GM19438 (cell line): ENCODE results near the gene HTR4.
A peak's percentile ranks its signal among the peaks of the same experiment; 100 is the strongest.
"Not testable (repeated sequence)": the region's sequence is repeated elsewhere in the genome, so short reads cannot be mapped to it uniquely, and the experiment has no call there.

Source experiments
- ATAC-seq: cut with Tn5 transposase; IDR thresholded peaks from one replicate; pipeline ENCODE4 v1.9.1; 2021; ENCODE audit warnings: low read depth; ENCODE audit not compliant: unreplicated experiment

HTR4 gene

DNA sequence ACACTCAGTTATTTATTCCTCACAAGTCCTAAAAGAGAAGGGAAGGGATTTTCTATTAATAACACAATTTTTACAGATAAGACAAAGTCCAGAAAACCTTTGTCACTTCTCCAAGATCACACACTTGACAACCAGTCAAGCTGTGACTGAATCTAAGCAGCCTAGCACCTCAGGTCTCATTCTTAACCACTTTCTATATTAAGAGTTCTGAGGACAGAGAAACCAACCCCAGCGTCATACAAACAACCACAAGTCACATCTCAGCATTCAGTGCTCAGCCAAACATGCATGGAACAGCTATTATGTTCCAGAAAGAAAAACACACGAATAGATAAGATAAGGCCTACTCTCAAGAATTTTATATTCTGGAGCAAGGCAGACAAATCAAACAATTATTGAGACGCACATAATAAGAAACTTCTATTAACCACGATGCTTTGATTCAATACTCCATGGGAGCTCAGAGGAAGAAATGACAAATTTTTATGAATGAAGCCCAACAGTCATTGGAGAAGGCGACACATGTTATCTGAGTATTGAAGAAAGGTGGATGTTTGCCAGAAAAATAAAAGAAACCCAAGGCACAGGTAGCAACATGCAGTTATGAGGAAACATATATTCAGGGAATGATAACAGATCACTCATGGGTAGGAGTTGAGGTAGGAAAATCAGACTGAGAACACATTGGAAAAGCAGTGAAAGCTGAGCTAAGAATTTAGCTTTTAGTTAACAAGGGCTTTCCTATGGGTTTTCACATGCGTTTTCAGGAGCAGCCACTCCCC, 113.1 kb downstream of the HTR4 start:
- ATAC-seq, result no peak

DNA sequence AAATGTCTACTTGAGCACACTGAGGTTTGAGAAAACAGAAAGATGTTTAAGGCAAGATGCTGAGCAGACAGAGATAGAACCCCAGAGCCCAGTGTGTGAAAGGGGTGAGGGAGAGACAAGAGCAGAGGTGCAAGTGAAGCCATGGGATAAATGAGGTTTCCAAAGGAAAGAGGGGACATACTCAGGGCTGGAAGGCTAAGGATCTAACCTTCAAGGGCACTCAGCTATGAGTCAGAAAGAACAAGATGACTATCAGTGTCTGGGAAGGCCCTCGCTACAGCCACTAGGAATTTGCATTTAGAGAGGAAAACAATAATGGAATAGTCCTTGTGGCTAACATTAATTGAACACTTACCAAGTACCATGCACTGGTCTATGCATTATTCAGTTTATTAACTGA, 113.7 kb downstream of the HTR4 start:
- no peak for ATAC-seq

DNA sequence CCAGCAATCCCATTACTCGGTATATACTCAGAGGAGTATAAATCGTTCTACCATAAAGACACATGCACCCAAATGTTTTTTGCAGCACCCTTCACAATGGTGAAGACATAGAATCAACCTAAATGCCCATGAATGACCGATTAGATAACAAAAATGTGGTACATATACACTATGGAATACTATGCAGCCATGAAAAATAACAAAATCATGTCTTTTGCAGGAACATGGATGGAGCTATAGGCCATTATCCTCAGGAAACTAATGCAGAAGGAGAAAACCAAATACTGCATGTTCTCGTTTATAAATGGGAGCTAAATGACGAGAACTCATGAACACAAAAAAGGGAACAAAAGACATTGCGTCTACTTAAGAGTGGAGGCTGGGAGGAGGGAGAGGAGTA, 114.5 kb downstream of the HTR4 start:
- no peak for ATAC-seq

DNA sequence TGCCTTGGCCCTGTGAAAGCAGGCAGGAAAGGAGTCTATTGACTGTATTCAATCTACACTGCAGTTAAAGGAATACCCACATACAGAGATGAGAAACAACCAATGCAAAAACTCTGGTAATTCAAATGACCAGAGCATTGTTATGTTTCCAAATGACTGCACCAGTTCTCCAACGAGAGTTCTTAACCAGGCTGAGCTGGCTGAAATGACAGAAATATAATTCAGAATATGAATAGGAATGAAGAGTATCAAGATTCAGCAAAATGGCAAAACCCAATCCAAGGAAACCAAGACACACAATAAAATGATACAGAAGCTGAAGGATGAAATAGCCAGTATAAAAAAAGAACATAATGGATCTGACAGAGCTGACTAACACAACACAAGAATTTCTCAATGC, 119.1 kb downstream of the HTR4 start:
- no peak for ATAC-seq

DNA sequence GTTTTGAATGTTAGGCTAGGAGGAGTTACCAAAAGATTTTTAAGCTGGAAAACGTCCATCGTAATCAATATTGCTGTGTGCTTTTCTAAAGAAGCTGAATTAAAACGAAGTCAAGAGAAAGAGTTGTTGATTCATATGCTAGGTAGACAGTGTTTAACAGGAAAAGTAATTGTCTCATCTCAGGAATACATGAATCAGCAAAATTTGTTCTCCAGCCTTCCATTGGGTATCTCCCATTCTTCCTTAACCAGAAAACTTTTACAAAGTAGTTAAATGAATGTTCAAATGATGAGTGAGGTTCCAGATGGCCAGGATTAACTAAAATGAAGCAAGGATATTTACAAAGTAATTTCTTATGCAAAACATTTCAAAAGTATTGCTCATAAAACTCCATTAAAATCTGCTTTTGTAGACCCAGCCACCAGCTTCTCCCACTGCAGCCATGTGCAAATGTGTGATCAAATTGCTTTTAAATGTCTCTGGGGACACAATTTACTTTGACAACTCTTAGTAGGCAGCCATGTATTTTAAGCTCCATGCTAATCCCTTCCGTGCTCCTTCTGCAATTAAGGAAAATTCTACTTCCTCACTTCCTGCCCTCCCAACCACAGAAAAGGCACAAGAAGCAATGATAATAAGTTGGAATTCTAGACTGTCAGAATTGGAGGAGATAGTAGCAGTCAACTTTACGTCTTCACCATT, 121.2 kb downstream of the HTR4 start:
- no peak for ATAC-seq

DNA sequence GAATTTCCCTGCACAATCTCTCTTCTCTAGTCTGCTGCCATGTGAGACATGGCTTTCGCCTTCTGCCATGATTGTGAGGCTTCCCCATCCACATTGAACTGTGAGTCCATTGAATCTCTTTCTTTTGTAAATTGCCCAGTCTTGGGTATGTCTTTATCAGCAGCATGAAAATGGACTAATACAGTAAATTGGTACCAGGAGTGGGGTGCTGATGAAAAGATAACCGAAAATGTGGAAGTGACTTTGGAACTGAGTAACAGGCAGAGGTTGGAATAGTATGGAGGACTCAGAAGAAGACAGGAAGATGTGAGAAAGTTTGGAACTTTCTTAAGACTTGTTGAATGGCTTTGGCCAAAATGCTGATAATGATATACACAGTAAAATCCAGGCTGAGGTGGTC, 124.9 kb downstream of the HTR4 start:
- ATAC-seq, result not testable (repeated sequence)

DNA sequence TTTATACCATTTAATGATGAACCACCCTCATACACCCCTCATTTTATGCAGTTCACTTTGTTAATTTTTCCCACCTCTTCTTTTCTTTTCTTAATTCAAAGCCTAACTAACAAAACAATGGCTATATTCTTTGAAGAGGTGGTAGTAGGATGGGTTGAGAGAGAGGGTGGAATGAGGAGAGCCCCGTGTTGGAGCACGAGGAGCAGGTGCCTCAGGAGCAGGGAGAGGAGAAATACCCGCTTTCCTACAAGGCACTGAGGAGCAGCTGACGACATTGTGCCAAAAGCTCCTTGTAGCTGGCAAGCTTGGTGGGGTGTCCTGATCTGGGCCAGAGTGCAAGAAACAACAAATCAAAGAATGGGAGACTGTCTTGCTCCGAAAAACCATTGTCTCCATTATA, 129.6 kb downstream of the HTR4 start:
- no peak for ATAC-seq

DNA sequence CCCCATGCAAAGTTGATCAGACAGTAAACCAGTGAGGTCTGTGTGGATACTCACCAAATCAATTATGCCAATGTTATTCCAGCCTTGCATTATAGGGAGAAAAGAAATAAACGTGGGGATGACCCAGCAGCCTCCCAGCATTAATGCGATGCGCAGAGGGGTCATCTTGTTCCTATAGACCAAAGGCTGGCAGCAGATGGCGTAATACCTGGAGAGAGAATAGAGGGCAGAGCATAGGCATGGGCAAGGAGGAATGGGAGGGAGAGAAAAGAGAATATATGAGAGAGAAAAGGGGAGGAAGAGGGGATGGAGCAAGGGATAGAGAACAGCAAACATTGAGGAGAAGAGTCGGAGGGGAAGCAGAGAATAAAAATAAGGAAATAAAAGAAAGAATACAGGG, 131.2 kb downstream of the HTR4 start:
- no peak for ATAC-seq

DNA sequence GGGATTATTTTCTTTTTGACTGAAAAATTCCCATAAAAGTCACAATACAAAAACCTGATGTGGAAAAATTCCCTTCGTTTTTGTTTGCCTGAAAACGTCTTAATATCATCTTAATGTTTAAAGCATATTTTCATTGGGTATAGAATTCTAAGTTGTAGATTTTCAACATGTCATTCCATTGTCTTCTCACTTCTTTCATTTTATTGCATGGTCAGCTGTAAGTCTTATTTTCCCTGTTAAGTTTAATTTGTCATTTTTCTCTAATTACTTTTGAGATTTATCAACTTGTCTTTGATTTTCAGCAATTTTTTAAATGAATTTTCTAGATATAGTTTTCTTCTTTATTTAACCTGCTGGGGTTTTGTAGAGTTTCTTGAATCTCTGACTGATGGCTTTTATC, 138.9 kb downstream of the HTR4 start:
- no peak for ATAC-seq

DNA sequence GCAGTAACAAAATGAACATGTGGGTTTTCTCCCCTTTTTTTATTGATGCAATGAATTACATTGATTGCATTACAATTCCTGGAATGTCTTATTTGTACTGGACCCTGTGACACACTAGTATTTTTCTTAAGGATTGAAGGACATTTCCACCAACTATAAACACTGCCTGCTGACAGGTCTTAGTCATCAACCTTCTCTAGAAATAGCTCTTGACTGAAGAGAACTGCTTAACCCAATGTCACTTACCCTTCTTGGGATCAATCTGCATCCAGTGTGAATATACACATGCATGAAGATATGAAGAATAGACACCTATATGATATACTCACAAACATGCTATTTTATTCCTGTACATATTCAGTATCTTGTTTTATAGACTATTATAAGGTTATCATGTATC, 140.0 kb downstream of the HTR4 start:
- ATAC-seq, result no peak

DNA sequence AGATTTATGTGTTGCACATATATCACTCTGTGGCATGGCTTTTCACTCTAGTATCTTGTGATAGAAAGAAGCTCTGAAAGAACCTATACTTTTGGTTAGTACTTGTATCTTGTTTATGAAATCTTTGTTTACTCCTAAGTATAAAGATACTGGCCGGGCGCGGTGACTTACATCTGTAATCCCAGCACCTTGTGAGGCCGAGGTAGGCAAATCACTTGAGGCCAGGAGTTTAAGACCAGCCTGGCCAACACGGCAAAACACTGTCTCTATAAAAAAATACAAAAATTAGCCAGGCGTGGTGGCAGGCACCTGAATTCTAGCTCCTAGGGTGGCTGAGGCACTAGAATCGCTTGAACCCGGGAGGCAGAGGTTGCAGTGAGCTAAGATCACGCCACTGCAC, 141.8 kb downstream of the HTR4 start:
- no peak for ATAC-seq

DNA sequence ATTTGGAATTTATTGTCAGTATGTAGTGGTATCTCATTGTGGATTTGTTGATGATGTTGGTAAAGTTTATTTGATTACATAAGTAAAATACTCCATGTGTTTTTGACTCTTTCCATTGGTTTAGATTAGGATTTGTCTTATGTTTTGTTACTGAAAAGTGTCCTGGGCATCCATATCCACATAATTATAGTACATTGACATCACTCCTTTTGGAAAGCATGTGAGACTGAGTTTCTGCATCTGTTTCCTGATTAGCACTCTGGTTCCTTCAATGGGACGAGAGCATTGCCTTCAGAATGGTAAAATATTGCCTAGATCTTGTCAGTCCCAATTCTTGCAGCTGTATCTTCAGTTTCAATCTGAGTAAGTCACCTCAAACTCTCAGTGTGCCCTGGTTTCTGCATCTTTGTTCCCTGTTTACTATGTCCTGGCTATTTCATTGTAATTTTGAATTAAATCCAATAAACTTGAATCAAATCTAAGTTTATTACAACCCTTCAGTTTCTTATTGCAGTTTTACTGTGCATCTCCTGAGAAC, 142.4 kb downstream of the HTR4 start:
- ATAC-seq, result peak; percentile 98

DNA sequence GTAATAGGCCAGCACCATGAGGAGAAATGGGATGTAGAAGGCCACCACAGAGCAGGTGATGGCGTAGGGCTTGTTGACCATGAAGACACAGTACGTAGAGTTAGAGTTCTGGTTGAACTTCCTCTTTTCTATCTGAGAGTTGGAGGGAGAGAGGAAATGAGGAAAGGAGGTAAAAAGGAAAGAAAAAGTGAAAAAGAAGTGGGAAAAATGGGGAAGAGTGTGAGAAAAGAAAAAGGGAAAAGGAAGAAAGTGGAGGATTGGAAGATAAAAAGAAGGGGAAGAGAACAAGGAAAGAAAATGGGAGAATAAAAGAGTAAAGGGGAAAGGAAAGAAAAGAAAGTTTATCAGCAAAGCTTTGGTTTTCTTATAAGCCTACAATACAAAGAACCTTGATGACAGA, 144.4 kb downstream of the HTR4 start:
- ATAC-seq, result no peak

DNA sequence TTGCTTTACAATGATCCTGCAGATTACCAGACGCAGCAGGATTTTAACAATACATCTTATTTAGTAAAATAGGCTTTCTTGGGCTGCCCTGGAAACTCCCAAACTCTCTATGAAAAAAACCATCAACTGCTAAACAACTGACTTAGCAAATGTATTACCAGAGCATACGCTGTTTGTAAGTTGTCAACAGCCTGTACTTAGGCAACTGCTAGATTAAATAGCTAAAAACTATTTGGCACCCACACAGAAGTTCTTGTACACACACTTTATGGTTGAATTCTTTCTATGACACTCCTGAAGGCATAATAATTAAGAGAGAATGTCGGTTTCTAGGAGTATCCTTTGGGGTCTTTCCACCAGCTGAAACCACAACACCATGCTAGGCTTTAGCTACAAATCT, 146.7 kb downstream of the HTR4 start:
- no peak for ATAC-seq

DNA sequence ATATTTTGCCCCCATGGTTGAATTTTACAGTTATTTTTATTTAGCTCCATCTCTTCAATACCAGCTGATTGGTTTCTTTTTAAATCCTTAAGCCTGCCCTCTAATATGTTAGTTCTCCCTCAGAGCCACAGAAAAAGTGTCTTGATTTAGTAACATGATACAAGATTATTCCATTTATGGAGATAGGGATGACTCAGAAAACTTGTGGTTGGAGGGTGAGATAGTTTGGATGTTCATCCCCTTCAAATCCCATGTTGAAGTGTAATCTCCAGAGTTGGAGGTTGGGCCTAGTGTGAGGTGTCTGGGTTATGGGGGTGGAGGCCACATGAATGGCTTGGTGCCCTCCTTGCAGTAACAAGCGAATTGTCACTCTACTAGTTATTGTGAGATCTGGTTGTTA, 154.9 kb downstream of the HTR4 start:
- no peak for ATAC-seq

DNA sequence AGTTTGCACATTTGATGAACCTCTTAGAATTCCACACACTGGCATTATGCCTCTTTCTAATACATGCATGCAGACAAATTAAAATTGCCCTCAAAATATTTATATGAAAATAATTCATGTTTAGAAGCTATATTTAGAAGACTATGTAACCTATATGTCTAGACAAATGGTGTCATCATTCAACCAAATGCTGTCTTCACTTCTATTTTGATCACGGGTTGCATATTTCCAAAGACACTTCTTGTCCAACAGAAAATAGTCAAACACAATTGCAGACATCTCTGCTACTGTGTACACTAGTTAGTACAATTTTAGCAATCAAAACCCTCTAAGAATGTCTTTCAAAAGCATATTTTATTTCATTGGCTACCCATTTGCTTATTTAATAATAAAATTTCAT, 156.6 kb downstream of the HTR4 start:
- ATAC-seq, result no peak

DNA sequence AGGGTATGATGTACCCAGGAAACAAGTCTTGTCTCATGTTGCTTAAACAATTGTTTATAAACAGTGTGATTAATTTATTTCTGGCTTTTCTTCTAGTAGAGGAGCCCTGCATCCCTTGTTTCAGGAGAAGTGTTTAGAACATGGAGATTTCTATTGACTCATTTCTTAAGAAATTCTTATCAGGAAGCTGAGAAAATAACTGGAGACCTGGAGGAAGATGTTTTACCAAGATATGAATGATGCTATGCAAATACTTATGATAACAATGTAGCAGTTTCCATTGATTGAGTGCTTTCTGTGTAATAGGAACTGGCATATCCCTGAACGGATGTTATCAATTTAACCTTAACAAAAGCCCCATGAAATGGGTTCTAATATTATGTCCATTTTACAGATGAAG, 162.0 kb downstream of the HTR4 start:
- ATAC-seq, result no peak

DNA sequence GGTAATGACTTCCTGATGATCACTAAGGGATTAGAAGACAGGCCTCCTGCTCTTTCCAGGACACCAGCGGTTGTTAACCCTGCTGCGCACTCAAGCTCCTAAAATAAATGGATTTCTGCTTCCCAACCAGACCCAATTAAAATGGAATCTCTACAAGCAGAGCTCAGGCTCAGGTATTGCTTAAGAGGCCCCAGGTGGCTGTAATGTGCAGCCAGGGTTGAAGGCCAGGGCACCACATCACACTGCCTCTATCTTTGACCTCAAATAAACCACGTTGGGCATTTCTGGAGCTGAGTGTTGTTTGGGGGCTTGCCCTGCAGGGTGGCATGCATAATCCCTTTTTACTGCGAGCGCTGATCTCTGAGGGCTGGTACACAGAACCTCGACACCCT, 162.5 kb downstream of the HTR4 start:
- ATAC-seq, result no peak

DNA sequence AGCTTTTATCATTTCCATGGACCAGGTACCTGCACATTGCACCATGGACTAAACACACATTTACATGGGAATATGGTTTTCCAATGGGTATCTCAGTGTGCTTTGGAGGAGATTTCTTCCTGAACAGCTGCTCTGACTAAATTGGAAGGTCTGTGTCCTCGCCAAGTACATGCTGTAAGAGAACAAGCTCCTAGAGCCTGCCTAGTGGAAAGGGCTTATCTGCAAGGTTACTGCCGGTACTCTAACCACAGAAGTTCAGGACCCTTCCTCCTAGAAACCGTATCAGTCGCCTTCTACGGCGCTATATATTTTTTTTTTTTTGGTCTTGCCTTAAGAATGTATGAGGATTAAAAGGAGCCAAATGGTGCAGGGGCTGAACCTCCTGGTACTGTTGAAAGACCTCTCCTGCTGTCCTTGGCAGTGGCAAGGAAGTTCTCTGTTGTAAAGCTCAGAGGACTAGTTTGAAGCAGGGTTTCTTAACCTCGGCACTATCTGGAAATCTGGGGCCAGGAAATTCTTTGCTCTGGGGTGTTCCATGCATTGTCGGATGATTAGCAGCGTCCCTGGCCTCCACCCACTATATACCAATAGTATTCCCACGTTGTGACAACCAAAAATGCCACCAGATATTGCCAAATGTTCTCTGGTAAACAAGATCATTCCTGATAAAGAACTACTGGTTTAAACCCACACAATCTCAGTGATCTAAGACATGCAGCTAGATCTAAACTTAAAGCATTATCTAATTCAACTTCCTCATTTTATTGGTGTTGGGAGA, 163.1 kb downstream of the HTR4 start:
- no peak for ATAC-seq

DNA sequence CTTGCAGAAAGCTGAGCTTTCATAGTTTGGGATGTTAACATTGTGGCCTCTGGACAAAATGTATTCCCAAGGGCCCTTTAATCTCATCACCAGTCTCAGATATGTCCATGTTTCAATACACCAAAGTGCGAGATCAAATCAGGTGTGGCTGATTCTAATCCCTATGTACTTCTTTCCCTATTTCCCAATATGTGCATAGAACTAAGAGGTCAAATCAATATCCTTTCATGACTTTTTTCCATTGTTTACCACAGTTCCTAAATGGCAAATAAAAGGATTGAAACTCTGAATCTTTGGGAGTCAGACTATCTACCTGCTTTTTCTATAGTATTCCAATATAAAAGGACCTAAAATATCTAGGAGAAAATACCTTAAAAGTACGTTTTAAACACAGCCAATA, 165.6 kb downstream of the HTR4 start:
- no peak for ATAC-seq

DNA sequence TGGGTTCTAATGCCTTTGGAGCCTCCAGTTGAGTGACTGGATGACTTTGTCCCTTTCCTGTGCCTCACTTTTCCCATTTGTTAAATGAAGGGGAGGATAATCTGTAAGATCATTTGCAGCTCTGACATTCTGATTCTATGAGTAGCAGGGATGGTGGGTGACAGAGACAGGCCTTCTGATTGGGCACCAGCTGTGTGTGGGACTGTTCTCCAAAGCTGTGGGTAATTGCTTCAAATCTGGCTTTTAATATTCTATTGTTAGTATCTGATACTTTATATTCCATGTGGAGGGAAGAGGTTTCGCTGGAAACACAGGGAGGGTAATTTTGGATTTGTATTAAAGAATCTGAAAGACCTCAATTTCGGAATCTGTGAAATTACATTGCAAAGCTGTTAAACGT, 167.9 kb downstream of the HTR4 start:
- ATAC-seq, result no peak
